Measurements from ENCODE around the gene PRR14L. TPM values are rescaled to one million over a fixed set of nuclear protein-coding genes. Genes with fewer than 3 reads are reported as not detected.
"Not testable (repeated sequence)": the region's sequence is repeated elsewhere in the genome, so short reads cannot be mapped to it uniquely, and the experiment has no call there.

Gene PRR14L
- total RNA-seq, 4 donors from 2014 or later: 22.8 to 28.4 (median 27.3) TPM

DNA sequence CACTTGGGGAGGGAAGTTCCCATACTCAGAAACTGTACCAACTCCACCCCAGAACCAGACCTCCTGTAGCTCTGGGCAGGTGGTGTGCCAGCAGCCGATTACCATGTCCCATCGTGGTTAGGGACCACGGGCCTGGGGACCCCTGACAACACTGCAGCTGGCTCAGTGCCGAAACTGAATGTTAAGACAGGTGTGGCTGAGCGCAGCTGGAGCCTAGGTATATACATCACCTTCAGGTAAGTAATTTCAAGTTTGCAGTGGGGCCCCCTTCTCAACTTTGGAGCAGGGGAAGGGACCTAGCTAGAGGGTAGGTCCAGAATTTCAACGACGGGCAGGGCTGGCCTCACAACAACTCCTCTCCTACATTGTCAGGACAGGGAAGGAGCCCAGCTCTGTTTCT, 67.2 kb downstream of the PRR14L start:
- Histone ChIP-seq H3K4me1 (peaks cover 0 to 10% (median 0%) of the 10 kb centered on the region in 4 donors), H3K27ac (no peak overlapping the region), H3K36me3 (peaks cover 0 to 53% (median 6%) of the 10 kb centered on the region in 3 donors), H3K27me3 (no peaks in the 10 kb centered on the region), H3K4me3 (no peak overlapping the region), H3K9me3 (no peaks in the 10 kb centered on the region)
- TF ChIP-seq EP300 (IDR thresholded peaks at IDR 0.05): no peak
- TF ChIP-seq, protein P1, sequence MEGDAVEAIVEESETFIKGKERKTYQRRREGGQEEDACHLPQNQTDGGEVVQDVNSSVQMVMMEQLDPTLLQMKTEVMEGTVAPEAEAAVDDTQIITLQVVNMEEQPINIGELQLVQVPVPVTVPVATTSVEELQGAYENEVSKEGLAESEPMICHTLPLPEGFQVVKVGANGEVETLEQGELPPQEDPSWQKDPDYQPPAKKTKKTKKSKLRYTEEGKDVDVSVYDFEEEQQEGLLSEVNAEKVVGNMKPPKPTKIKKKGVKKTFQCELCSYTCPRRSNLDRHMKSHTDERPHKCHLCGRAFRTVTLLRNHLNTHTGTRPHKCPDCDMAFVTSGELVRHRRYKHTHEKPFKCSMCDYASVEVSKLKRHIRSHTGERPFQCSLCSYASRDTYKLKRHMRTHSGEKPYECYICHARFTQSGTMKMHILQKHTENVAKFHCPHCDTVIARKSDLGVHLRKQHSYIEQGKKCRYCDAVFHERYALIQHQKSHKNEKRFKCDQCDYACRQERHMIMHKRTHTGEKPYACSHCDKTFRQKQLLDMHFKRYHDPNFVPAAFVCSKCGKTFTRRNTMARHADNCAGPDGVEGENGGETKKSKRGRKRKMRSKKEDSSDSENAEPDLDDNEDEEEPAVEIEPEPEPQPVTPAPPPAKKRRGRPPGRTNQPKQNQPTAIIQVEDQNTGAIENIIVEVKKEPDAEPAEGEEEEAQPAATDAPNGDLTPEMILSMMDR (IDR thresholded peaks at IDR 0.05): no peak
- TF ChIP-seq POLR2A (IDR thresholded peaks at IDR 0.05): no peak
- WGBS, 2 donors: 87 to 90% methylated on average over 7 of the region's 7 CpGs
- DNase-seq (ENCODE audit: low spot score in 2 of 2): no peak

DNA sequence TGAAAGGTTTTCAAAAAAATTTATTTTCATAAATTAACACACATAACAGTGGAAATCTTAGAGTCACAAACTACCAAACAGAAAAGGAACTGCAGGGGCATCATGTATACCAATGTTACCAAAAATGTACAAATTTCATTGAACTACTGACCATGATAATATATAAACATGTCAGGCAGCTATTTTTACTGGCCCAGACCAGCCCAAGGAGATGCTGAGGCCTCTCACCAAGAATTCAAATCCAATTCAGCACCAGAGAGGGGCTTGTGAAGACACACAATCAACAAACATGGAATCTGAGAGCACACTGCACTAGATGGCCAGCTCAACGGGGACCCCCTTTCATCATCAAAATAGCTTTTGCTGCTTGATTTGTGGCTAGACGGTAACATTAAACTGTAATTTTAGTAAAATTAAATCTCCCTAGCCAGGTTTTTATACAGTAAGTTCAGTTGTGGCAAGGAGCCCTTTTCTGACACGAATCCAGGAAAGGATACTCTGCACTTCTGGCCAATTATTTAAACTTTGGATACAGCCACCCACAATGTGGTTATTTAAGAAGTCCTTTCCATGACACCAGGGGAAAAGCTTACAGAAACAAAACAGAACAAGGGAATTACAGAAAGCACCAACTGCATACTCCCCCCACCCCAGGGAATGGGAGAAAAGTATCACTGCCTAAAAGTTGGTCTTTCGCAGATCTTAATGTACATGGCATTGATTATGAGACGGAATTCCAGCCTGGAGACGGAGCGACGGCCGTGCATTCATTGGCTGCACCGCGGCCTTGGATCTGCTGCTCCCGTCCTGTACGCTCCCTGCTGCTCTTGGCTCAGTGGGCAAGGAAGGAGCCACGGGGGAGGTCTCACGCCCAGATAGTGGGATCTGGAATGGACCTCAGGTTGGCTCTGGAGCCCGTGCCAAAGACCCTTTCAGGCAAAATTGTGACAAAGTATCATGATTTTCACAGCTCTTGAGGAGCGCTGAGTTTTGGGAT, 68.3 kb downstream of the PRR14L start:
- H3K4me3 ChIP-seq: no peak overlapping the region
- DNase-seq (ENCODE audit: low spot score in 2 of 2): no peak
- H3K36me3 ChIP-seq: peaks cover 0 to 42% (median 6%) of the 10 kb centered on the region in 3 donors
- no peaks in the 10 kb centered on the region for H3K27me3 ChIP-seq
- H3K27ac ChIP-seq: peak overlapping the region in 1 of 4 donors; percentile 10
- 74 to 77% methylated on average over 17 of the region's 17 CpGs for WGBS, 2 donors
- TF ChIP-seq POLR2A (IDR thresholded peaks at IDR 0.05) (no peak), EP300 (IDR thresholded peaks at IDR 0.05) (no peak)
- TF ChIP-seq, protein P1 (IDR thresholded peaks at IDR 0.05): no peak
- no peaks in the 10 kb centered on the region for H3K9me3 ChIP-seq
- H3K4me1 ChIP-seq: peaks cover 0 to 11% (median 0%) of the 10 kb centered on the region in 4 donors

DNA sequence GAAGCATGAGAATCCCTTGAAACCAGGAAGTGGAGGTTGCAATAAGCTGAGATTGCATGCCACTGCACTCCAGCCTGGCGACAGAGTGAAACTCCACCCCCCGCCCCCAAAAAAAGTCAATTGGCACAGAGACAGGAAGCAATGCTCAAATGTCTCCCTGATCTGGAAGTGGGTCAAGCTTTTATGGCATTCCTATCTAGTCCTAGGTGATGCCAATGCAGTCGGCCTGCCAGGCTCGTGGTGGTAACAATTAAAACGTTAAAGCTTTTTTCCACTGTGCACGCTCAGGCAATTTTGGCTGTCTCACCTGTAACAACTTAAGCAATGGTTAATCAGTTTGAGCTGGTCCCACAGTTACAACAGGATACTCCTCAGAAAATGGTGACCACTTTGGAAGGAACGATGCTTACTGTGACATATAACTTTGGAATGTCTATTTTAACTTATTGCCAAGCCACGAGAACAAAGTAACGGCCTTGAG, 69.0 kb downstream of the PRR14L start:
- no peak for TF ChIP-seq POLR2A (IDR thresholded peaks at IDR 0.05)
- TF ChIP-seq, protein P1 (IDR thresholded peaks at IDR 0.05): no peak
- TF ChIP-seq EP300 (IDR thresholded peaks at IDR 0.05): no peak
- no peaks in the 10 kb centered on the region for H3K27me3 ChIP-seq
- peaks cover 0 to 17% (median 0%) of the 10 kb centered on the region in 4 donors for H3K4me1 ChIP-seq
- H3K9me3 ChIP-seq: no peaks in the 10 kb centered on the region
- 53 to 60% methylated on average over 9 of the region's 9 CpGs for WGBS, 2 donors
- H3K27ac ChIP-seq: no peak overlapping the region
- no peak for DNase-seq (ENCODE audit: low spot score in 2 of 2)
- H3K4me3 ChIP-seq: no peak overlapping the region
- peaks cover 0 to 34% (median 6%) of the 10 kb centered on the region in 3 donors for H3K36me3 ChIP-seq

DNA sequence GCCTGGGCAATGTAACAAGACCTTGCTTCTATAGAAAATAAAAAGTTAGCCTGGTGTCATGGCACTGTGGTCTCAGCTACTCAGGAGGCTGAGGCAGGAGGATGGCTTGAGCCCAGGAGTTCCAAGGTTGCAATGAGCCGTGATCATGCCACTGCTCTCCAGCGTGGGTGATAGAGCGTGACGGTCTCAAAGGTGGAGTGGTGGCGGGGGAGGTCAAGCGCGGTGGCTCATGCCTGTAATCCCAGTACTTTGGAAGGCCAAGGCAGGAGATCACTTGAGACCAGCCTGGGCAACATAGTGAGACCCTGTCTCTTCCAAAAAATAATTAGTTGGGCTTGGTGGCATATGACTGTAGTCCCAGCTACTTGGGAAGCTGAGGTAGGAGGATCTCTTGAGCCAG, 71.2 kb downstream of the PRR14L start:
- Histone ChIP-seq H3K4me1 (peaks cover 0 to 17% (median 0%) of the 10 kb centered on the region in 4 donors), H3K9me3 (no peaks in the 10 kb centered on the region), H3K27ac (no peak overlapping the region), H3K4me3 (no peak overlapping the region), H3K27me3 (no peaks in the 10 kb centered on the region), H3K36me3 (peaks cover 0 to 13% (median 0%) of the 10 kb centered on the region in 3 donors)
- WGBS, 2 donors: 85 to 90% methylated on average over 7 of the region's 7 CpGs
- no peak for TF ChIP-seq POLR2A (IDR thresholded peaks at IDR 0.05)
- TF ChIP-seq, protein P1 (IDR thresholded peaks at IDR 0.05): no peak
- no peak for TF ChIP-seq EP300 (IDR thresholded peaks at IDR 0.05)
- no peak for DNase-seq (ENCODE audit: low spot score in 2 of 2)

DNA sequence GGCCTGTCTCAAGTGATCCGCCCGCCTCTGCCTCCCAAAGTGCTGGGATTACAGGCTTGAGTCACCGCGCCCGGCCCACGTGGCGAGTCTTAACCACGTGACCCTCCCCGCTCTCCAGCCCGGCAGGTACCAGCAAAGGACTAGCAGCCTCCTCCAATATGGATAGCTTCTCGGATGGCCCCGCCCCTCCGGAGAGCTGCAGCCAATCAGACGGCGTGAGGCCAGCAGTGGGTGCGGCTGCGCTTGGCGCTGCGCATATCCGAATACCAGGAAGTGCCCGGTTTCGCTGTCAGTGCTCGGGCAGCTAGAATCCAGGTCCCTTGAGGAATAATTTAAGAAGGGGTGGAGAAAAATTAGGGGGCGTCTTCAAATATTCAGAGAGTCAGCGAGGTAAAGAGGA, 73.2 kb downstream of the PRR14L start:
- peak in 1 of 2 donors; percentile 50 for TF ChIP-seq EP300 (IDR thresholded peaks at IDR 0.05)
- TF ChIP-seq, protein P1 (IDR thresholded peaks at IDR 0.05): no peak
- H3K27me3 ChIP-seq: no peaks in the 10 kb centered on the region
- 3 to 4% methylated on average over 22 to 25 of the region's 25 CpGs for WGBS, 2 donors
- peak overlapping the region; percentile 33 to 50 (median 42) for H3K4me3 ChIP-seq
- peaks cover 0 to 17% (median 0%) of the 10 kb centered on the region in 4 donors for H3K4me1 ChIP-seq
- no peaks in the 10 kb centered on the region for H3K9me3 ChIP-seq
- peak; percentile 88 for DNase-seq (ENCODE audit: low spot score in 2 of 2)
- H3K36me3 ChIP-seq: no peaks in the 10 kb centered on the region
- H3K27ac ChIP-seq: peak overlapping the region in 3 of 4 donors; percentile 67 to 70 (median 68)

DNA sequence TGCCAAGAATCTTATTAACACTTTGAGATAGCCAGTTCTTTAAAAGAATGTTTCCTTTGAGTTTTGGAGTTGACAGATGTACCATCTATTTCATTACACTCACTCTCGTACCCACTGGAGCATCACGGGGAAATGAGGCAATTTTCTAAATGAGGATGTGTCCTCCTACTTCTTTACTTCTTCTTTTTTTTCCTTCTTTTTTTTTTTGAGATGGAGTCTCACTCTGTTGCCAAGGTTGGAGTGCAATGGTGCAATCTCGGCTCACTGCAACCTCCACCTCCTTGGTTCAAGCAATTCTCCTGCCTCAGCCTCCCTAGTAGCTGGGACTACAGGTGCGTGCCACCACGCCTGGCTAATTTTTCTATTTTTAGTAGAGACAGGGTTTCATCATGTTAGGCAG, 75.7 kb downstream of the PRR14L start:
- not testable (repeated sequence) for H3K9me3 ChIP-seq

DNA sequence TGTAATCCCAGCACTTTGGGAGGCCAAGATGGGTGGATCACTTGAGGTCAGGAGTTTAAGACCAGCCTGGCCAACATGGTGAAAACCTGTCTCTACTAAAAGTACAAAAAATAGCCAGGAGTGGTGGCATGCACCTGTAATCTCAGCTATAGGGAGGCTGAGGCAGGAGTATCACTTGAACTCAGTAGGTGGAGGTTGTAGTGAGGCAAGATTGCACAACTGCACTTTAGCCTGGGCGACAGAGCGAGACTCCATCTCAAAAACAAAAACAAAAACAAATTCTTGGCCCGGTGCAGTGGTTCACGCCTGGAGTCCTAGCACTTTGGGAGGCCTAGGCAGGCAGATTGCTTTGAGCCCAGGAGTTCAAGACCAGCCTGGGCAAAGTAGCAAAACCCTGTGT, 81.1 kb downstream of the PRR14L start:
- DNase-seq (ENCODE audit: low spot score in 2 of 2); H3K27ac ChIP-seq: not testable (repeated sequence)
- WGBS, 2 donors: 69 to 91% methylated on average over 4 of the region's 4 CpGs

More for the DNA sequence above, 75.7 kb downstream of the PRR14L start:
- H3K4me1 ChIP-seq; DNase-seq (ENCODE audit: low spot score in 2 of 2); H3K36me3 ChIP-seq; H3K27ac ChIP-seq; H3K4me3 ChIP-seq; H3K27me3 ChIP-seq: not testable (repeated sequence)
- 77 to 81% methylated on average over 5 of the region's 5 CpGs for WGBS, 2 donors

More for the DNA sequence above, 81.1 kb downstream of the PRR14L start:
- not testable (repeated sequence) for H3K36me3 ChIP-seq, H3K4me1 ChIP-seq, H3K4me3 ChIP-seq, H3K9me3 ChIP-seq, H3K27me3 ChIP-seq
